H1 (cell line): ENCODE measurements around the gene NUB1. TPM values are rescaled to one million over a fixed set of nuclear protein-coding genes. Genes with fewer than 3 reads are reported as not detected.

Experiments used
- CTCF ChIA-PET: fragments of 300-600 bp; sonication (Branson Sonifier 250); formaldehyde crosslinking; loops from one replicate; lab custom pipeline; 2021; ENCODE audit not compliant: partially characterized antibody; lab: Charles Lee
- POLR2A ChIA-PET: fragments of 300-600 bp; sonication (Branson Sonifier 250); formaldehyde crosslinking; loops from one replicate; lab custom pipeline; 2021; ENCODE audit warnings: inconsistent platforms; ENCODE audit not compliant: partially characterized antibody; lab: Charles Lee
- DNase-seq, 2 experiments: peaks; one replicate each; pipeline versions ENCODE4 v3.0.0 to v3.0.0-alpha.2; 2010 to 2022; ENCODE audit warnings: low spot score in 2 of 2, low read depth in 1 of 2, mixed read lengths in 1 of 2
- FAIRE-seq: peaks from 2 replicates; lab custom pipeline; 2011; peaks lifted over from hg19 to GRCh38; lab: Jason Lieb, UNC
- H2AFZ ChIP-seq: 2 replicates; pipeline ENCODE4 v1.8.1; 2012; ENCODE audit warnings: low read length, inconsistent platforms
- H2AK5ac ChIP-seq: 2 replicates; pipeline ENCODE4 v1.6.1; 2013; ENCODE audit warnings: low read depth, low read length
- H2BK120ac ChIP-seq: replicated peaks from 2 replicates; pipeline ENCODE3; 2013; ENCODE audit warnings: low read depth, low read length, inconsistent platforms
- H2BK12ac ChIP-seq: 2 replicates; pipeline ENCODE4 v1.6.1; 2013; ENCODE audit warnings: low read depth, low read length
- H2BK15ac ChIP-seq: 2 replicates; pipeline ENCODE4 v1.6.1; 2013; ENCODE audit warnings: low read length
- H2BK20ac ChIP-seq: 2 replicates; pipeline ENCODE4 v1.6.1; 2013; ENCODE audit warnings: low read length
- H2BK5ac ChIP-seq: 2 replicates; pipeline ENCODE4 v1.6.1; 2013; ENCODE audit warnings: low read depth, low read length
- H3K14ac ChIP-seq: 2 replicates; pipeline ENCODE4 v1.6.1; 2013; ENCODE audit warnings: inconsistent platforms; ENCODE audit not compliant: insufficient read length
- H3K18ac ChIP-seq: 2 replicates; pipeline ENCODE4 v1.6.1; 2013; ENCODE audit warnings: low read length; ENCODE audit errors: extremely low read depth
- H3K23ac ChIP-seq: 2 replicates; pipeline ENCODE4 v1.6.1; 2013; ENCODE audit warnings: inconsistent platforms; ENCODE audit not compliant: insufficient read length
- H3K23me2 ChIP-seq: 2 replicates; pipeline ENCODE4 v1.6.1; 2013; ENCODE audit warnings: low read depth, low read length
- H3K27ac ChIP-seq: 2 replicates; pipeline ENCODE4 v1.6.1; 2011; ENCODE audit warnings: low read depth, low read length, inconsistent platforms
- H3K27me3 ChIP-seq, 4 experiments: replicated peaks in 1 of 4; 1 replicate in 1 of 4; 2 replicates in 3 of 4; pipeline versions ENCODE4 v1.6.1 to v1.8.1; 2011 to 2013; ENCODE audit warnings: low read length in 3 of 4, mild to moderate bottlenecking in 3 of 4, inconsistent platforms in 2 of 4, mixed read lengths in 2 of 4, moderate library complexity in 1 of 4; ENCODE audit not compliant: control insufficient read depth in 3 of 4, insufficient read depth in 3 of 4; ENCODE audit errors: extremely low read depth in 1 of 4
- H3K36me3 ChIP-seq, 4 experiments: 2 replicates each; pipeline versions ENCODE4 v1.6.1 to v1.8.1; 2011 to 2013; ENCODE audit warnings: mild to moderate bottlenecking in 4 of 4, low read length in 3 of 4, moderate library complexity in 2 of 4, control low read depth in 1 of 4, inconsistent platforms in 1 of 4; ENCODE audit not compliant: insufficient read depth in 4 of 4, control insufficient read depth in 2 of 4
- H3K4ac ChIP-seq: replicated peaks from 2 replicates; pipeline ENCODE3; 2013; ENCODE audit warnings: low read length, low read depth, mixed read lengths, inconsistent platforms; ENCODE audit not compliant: insufficient read length
- H3K4me1 ChIP-seq, 4 experiments: replicated peaks in 1 of 4; 1 replicate in 1 of 4; 2 replicates in 3 of 4; pipeline versions ENCODE4 v1.6.1 to v1.8.1; 2011 to 2013; ENCODE audit warnings: low read length in 3 of 4, inconsistent platforms in 2 of 4, mixed read lengths in 1 of 4; ENCODE audit not compliant: insufficient read depth in 4 of 4, control insufficient read depth in 3 of 4
- H3K4me2 ChIP-seq, 2 experiments: 2 replicates each; pipeline versions ENCODE4 v1.6.1 to v1.8.1; 2011 to 2013; ENCODE audit warnings: low read depth in 2 of 2, low read length in 2 of 2, control low read depth in 1 of 2, inconsistent platforms in 1 of 2, mild to moderate bottlenecking in 1 of 2; ENCODE audit not compliant: insufficient read depth in 1 of 2
- H3K4me3 ChIP-seq, 4 experiments: fragments of 200-600, 300-600 bp in 1 of 4; sonication (generic), shearing (Covaris generic), sonication (Bioruptor Twin) in 1 of 4; 2 replicates each; pipeline versions ENCODE4 v1.5.1 to v1.8.1; 2011 to 2016; ENCODE audit warnings: low read length in 4 of 4, low read depth in 3 of 4, control low read depth in 2 of 4, inconsistent platforms in 2 of 4, mild to moderate bottlenecking in 2 of 4, mixed read lengths in 1 of 4, moderate library complexity in 1 of 4; ENCODE audit not compliant: insufficient read depth in 2 of 4; ENCODE audit errors: extremely low read depth in 1 of 4
- H3K56ac ChIP-seq: replicated peaks from 2 replicates; pipeline ENCODE3; 2013; ENCODE audit warnings: low read depth, mild to moderate bottlenecking, mixed read lengths, low read length, inconsistent platforms; ENCODE audit not compliant: insufficient read length
- H3K79me1 ChIP-seq: 2 replicates; pipeline ENCODE4 v1.6.1; 2013; ENCODE audit warnings: low read depth, low read length, control low read depth
- H3K79me2 ChIP-seq, 2 experiments: 2 replicates each; pipeline versions ENCODE4 v1.6.1 to v1.8.1; 2012 to 2013; ENCODE audit warnings: low read length in 2 of 2, mild to moderate bottlenecking in 2 of 2, inconsistent platforms in 1 of 2; ENCODE audit not compliant: insufficient read depth in 2 of 2, control insufficient read depth in 1 of 2
- H3K9ac ChIP-seq, 4 experiments: replicated peaks in 1 of 4; 1 replicate in 1 of 4; 2 replicates in 3 of 4; pipeline versions ENCODE4 v1.6.1 to v1.8.1; 2011 to 2013; ENCODE audit warnings: low read depth in 3 of 4, low read length in 3 of 4, control low read depth in 2 of 4, mild to moderate bottlenecking in 2 of 4, moderate library complexity in 2 of 4, inconsistent platforms in 1 of 4; ENCODE audit errors: extremely low read depth in 1 of 4
- H3K9me3 ChIP-seq, 2 experiments: 2 replicates each; pipeline versions ENCODE4 v1.6.1 to v1.8.1; 2012 to 2013; ENCODE audit warnings: mild to moderate bottlenecking in 2 of 2, moderate library complexity in 2 of 2, control low read depth in 1 of 2, inconsistent platforms in 1 of 2, low read depth in 1 of 2, low read length in 1 of 2, mixed read lengths in 1 of 2; ENCODE audit not compliant: insufficient read depth in 2 of 2
- H4K20me1 ChIP-seq, 2 experiments: replicated peaks in 1 of 2; 2 replicates each; pipeline versions ENCODE3 to v1.8.1; 2011 to 2013; ENCODE audit warnings: inconsistent platforms in 2 of 2, low read length in 2 of 2, mild to moderate bottlenecking in 1 of 2; ENCODE audit not compliant: insufficient read depth in 2 of 2, control insufficient read depth in 1 of 2
- H4K5ac ChIP-seq: 2 replicates; pipeline ENCODE4 v1.6.1; 2013; ENCODE audit warnings: low read length, low read depth, mixed read lengths, inconsistent platforms; ENCODE audit not compliant: insufficient read length
- H4K8ac ChIP-seq: 2 replicates; pipeline ENCODE4 v1.8.0; 2013; ENCODE audit warnings: mild to moderate bottlenecking, moderate library complexity, low read length, inconsistent platforms; ENCODE audit not compliant: insufficient read depth; ENCODE audit errors: extremely low read depth
- H4K91ac ChIP-seq: replicated peaks from 2 replicates; pipeline ENCODE3; 2013; ENCODE audit warnings: low read length, mixed read lengths, inconsistent platforms; ENCODE audit not compliant: insufficient read length
- CEBPB ChIP-seq: IDR thresholded peaks from 2 replicates; pipeline ENCODE4 v1.6.1; 2012; ENCODE audit warnings: low read depth, low read length
- EZH2 ChIP-seq: fragments of 200-600 bp; sonication (generic); IDR thresholded peaks from 2 replicates; pipeline ENCODE4 v1.7.1; 2012; ENCODE audit warnings: low read depth, mild to moderate bottlenecking, moderate library complexity, low read length, inconsistent platforms; ENCODE audit not compliant: severe bottlenecking
- GABPA ChIP-seq: IDR thresholded peaks from 2 replicates; pipeline ENCODE4 v1.6.1; 2011; ENCODE audit warnings: mild to moderate bottlenecking, low read length, moderate library complexity, borderline replicate concordance; ENCODE audit not compliant: insufficient read depth
- HDAC2 ChIP-seq, 2 experiments: fragments of 300-600 bp in 1 of 2; sonication (generic) in 1 of 2; IDR thresholded peaks; 2 replicates each; pipeline ENCODE4 v1.6.1; 2011 to 2012; ENCODE audit warnings: low read depth in 2 of 2, low read length in 2 of 2, mild to moderate bottlenecking in 2 of 2, moderate library complexity in 2 of 2, borderline replicate concordance in 1 of 2, inconsistent platforms in 1 of 2
- MAFK ChIP-seq: IDR thresholded peaks from 2 replicates; pipeline ENCODE4 v1.6.1; 2012; ENCODE audit warnings: low read depth, mild to moderate bottlenecking, improper control_type of control experiment, low read length
- POU5F1 ChIP-seq: IDR thresholded peaks from 2 replicates; pipeline ENCODE4 v1.6.1; 2011; ENCODE audit warnings: low read depth, mild to moderate bottlenecking, low read length, moderate library complexity
- RAD21 ChIP-seq, 2 experiments: IDR thresholded peaks in 1 of 2; conservative IDR thresholded peaks in 1 of 2; 2 replicates each; pipeline ENCODE4 v1.6.1; 2011; ENCODE audit warnings: low read depth in 2 of 2, low read length in 2 of 2, improper control_type of control experiment in 1 of 2, inconsistent platforms in 1 of 2, mild to moderate bottlenecking in 1 of 2, moderate library complexity in 1 of 2
- RFX5 ChIP-seq: IDR thresholded peaks from 2 replicates; pipeline ENCODE4 v1.6.1; 2011; ENCODE audit warnings: low read depth, low read length, improper control_type of control experiment, borderline replicate concordance
- RNF2 ChIP-seq: fragments of 200-900, 300-1000 bp; sonication (generic); IDR thresholded peaks from 2 replicates; pipeline ENCODE4 v1.7.1; 2016; ENCODE audit warnings: borderline replicate concordance, low read depth, mild to moderate bottlenecking, antibody characterized with exemption, low read length; ENCODE audit not compliant: poor library complexity, severe bottlenecking; ENCODE audit errors: missing control alignments
- SP2 ChIP-seq: IDR thresholded peaks from 2 replicates; pipeline ENCODE4 v1.6.1; 2012; ENCODE audit warnings: mild to moderate bottlenecking, low read length, inconsistent platforms
- SP4 ChIP-seq: IDR thresholded peaks from 2 replicates; pipeline ENCODE4 v1.6.1; 2012; ENCODE audit warnings: low read length, inconsistent platforms
- SRF ChIP-seq: IDR thresholded peaks from 2 replicates; pipeline ENCODE4 v1.6.1; 2011; ENCODE audit warnings: mild to moderate bottlenecking, low read depth, low read length, moderate library complexity
- USF2 ChIP-seq: IDR thresholded peaks from 2 replicates; pipeline ENCODE4 v1.6.1; 2011; ENCODE audit warnings: low read length, improper control_type of control experiment
- WGBS, 2 experiments: shearing (Covaris generic) in 1 of 2; methylation state at CpG; one replicate each; pipeline versions ENCODE4 v1.1.6 to v1.1.7; 2013 to 2015; ENCODE audit warnings: low lambda C conversion rate in 2 of 2, mixed read lengths in 2 of 2, inconsistent platforms in 1 of 2, low coverage in 1 of 2, missing lambda C conversion rate in 1 of 2; ENCODE audit not compliant: insufficient replicate concordance in 2 of 2, insufficient coverage in 1 of 2, insufficient read length in 1 of 2; ENCODE audit errors: extremely low coverage in 1 of 2, missing lambda C conversion rate in 1 of 2; 5-methylcytosine and 5-hydroxymethylcytosine counted together
- polyA plus RNA-seq, 7 experiments: library from polyadenylated mRNA; depleted of rRNA in 3 of 7; stranded (reverse) in 5 of 7; unstranded in 2 of 7; fragments of >200 nt in 5 of 7; fragments of 200-250 nt in 2 of 7; gene quantifications; 1 replicate in 5 of 7; 2 replicates in 1 of 7; 4 replicates in 1 of 7; pipeline versions ENCODE4 v1.2.1 to v1.2.3, GENCODE V29; 2011 to 2013; ENCODE audit warnings: missing spikeins in 2 of 7, mixed read lengths in 2 of 7
- total RNA-seq: library from RNA; stranded (reverse); fragmentation: NEBNext Ultra II Directional; extraction: Animal tissue kit (Norgen Biotek cat#: 25700); gene quantifications from 2 replicates; pipeline ENCODE4 v1.2.1, GENCODE V29; 2021

Gene NUB1
- total and polyA plus RNA-seq, 2 of the 8 experiments (the other 6 are each of a cell fraction or from before 2014, with no cell fraction given) = 22.1 to 43.5 TPM

GRCh38 chr7:151388430-151388829 lies 46.8 kb downstream of the NUB1 start:
- H4K8ac ChIP-seq = no peak overlapping the region
- H3K4me1 ChIP-seq = peaks cover 0 to 2% (median 0%) of the 10 kb centered on the region in 4 experiments; a peak in 3 of 7 replicates
- H3K56ac ChIP-seq = no peak overlapping the region
- no peak overlapping the region for H2AFZ ChIP-seq
- no peak overlapping the region for H2BK120ac ChIP-seq
- H3K36me3 ChIP-seq = no peaks in the 10 kb centered on the region
- no peak overlapping the region for H3K18ac ChIP-seq
- H2BK20ac ChIP-seq = no peak overlapping the region
- H2BK5ac ChIP-seq = no peak overlapping the region
- no peak overlapping the region for H3K27ac ChIP-seq
- H3K9ac ChIP-seq = no peak overlapping the region
- no peak overlapping the region for H3K4me2 ChIP-seq
- no peaks in the 10 kb centered on the region for H4K20me1 ChIP-seq
- CTCF ChIA-PET = no interaction called here
- peaks cover 0 to 11% (median 7%) of the 10 kb centered on the region in 4 experiments; a peak in 2 of 7 replicates for H3K27me3 ChIP-seq
- DNase-seq (no peak), FAIRE-seq (no peak)
- no peaks in the 10 kb centered on the region for H3K79me2 ChIP-seq
- no peak overlapping the region for H3K23ac ChIP-seq
- no peak overlapping the region for H2BK15ac ChIP-seq
- no peaks in the 10 kb centered on the region for H3K23me2 ChIP-seq
- no peak overlapping the region for H2AK5ac ChIP-seq
- no peak overlapping the region for H3K14ac ChIP-seq
- 97% methylated on average over 7 of the region's 10 CpGs; no CpG with 5 or more reads in 1 of the 2 experiments for WGBS, 2 experiments
- H2BK12ac ChIP-seq = no peak overlapping the region
- H3K79me1 ChIP-seq = no peaks in the 10 kb centered on the region
- H4K91ac ChIP-seq = no peak overlapping the region
- POLR2A ChIA-PET = no interaction called here
- no peaks in the 10 kb centered on the region for H3K9me3 ChIP-seq
- H3K4ac ChIP-seq = no peak overlapping the region
- no peak overlapping the region for H4K5ac ChIP-seq
- H3K4me3 ChIP-seq = no peak overlapping the region
- no peak for TF ChIP-seq GABPA
- no peak for TF ChIP-seq USF2
- no peak for TF ChIP-seq EZH2
- no peak for TF ChIP-seq CEBPB
- TF ChIP-seq RNF2 = no peak
- no peak for TF ChIP-seq HDAC2 (IDR thresholded peaks at IDR 0.05; ENCODE audit: borderline replicate concordance in 1 of 2, low read depth in 2 of 2, low read length in 2 of 2)
- TF ChIP-seq SP4 = no peak
- TF ChIP-seq POU5F1 = no peak
- no peak for TF ChIP-seq RAD21 (IDR thresholded peaks at IDR 0.05 in 1 of 2, conservative IDR thresholded peaks at IDR 0.05 in 1 of 2; ENCODE audit: low read depth in 2 of 2, low read length in 2 of 2)
- TF ChIP-seq SRF = no peak
- TF ChIP-seq SP2 = no peak
- TF ChIP-seq RFX5 = no peak
- TF ChIP-seq MAFK = no peak
